Endodermal cell (in vitro differentiated cells): ENCODE measurements around the gene KCNT1. TPM values are rescaled to one million over a fixed set of nuclear protein-coding genes. Genes with fewer than 3 reads are reported as not detected.
A peak's percentile ranks its signal among the peaks of the same experiment; 100 is the strongest.

Experiments
- DNase-seq: peaks from one replicate; pipeline ENCODE4 v3.0.0-alpha.2; 2017
- H3K27ac ChIP-seq: 2 replicates; pipeline ENCODE4 v1.5.1; 2013; ENCODE audit warnings: mild to moderate bottlenecking, low read depth, low read length, moderate library complexity
- H3K27me3 ChIP-seq: 2 replicates; pipeline ENCODE4 v1.6.1; 2013; ENCODE audit warnings: mild to moderate bottlenecking, low read length, moderate library complexity; ENCODE audit not compliant: insufficient read depth, control insufficient read depth, poor library complexity, severe bottlenecking
- H3K36me3 ChIP-seq: 2 replicates; pipeline ENCODE4 v1.7.0; 2013; ENCODE audit warnings: mild to moderate bottlenecking, low read length, moderate library complexity; ENCODE audit not compliant: control insufficient read depth, insufficient read depth
- H3K4me1 ChIP-seq: one replicate; pipeline ENCODE4 v1.7.0; 2013; ENCODE audit warnings: low read length; ENCODE audit not compliant: control insufficient read depth, insufficient read depth
- H3K4me3 ChIP-seq: 2 replicates; pipeline ENCODE4 v1.5.1; 2013; ENCODE audit warnings: mild to moderate bottlenecking, low read length, moderate library complexity
- H3K9ac ChIP-seq: 2 replicates; pipeline ENCODE4 v1.6.1; 2013; ENCODE audit warnings: mild to moderate bottlenecking, low read length, moderate library complexity; ENCODE audit not compliant: poor library complexity, severe bottlenecking; ENCODE audit errors: extremely low read depth
- H3K9me3 ChIP-seq: 2 replicates; pipeline ENCODE4 v1.6.1; 2013; ENCODE audit warnings: mild to moderate bottlenecking, low read length, moderate library complexity; ENCODE audit not compliant: control insufficient read depth
- H3K27ac Mint-ChIP-seq: 2 replicates; pipeline ENCODE4 v1.8.0; 2020; ENCODE audit warnings: mixed read lengths
- H3K27me3 Mint-ChIP-seq: 2 replicates; pipeline ENCODE4 v1.8.0; 2021; ENCODE audit warnings: mild to moderate bottlenecking, mixed read lengths; ENCODE audit not compliant: insufficient read depth
- H3K36me3 Mint-ChIP-seq: 2 replicates; pipeline ENCODE4 v1.8.0; 2020; ENCODE audit warnings: low read depth, mixed read lengths
- H3K4me1 Mint-ChIP-seq: 2 replicates; pipeline ENCODE4 v1.8.0; 2020; ENCODE audit warnings: mixed read lengths
- H3K4me3 Mint-ChIP-seq: 2 replicates; pipeline ENCODE4 v1.8.0; 2020; ENCODE audit warnings: mild to moderate bottlenecking, moderate library complexity, mixed read lengths
- H3K9me3 Mint-ChIP-seq: 2 replicates; pipeline ENCODE4 v1.8.0; 2020; ENCODE audit warnings: mild to moderate bottlenecking, mixed read lengths
- CTCF ChIP-seq: fragments of 200-600 bp; sonication (generic); conservative IDR thresholded peaks from 2 replicates; pipeline ENCODE4 v1.5.0; 2021; ENCODE audit warnings: antibody characterized with exemption, mild to moderate bottlenecking
- WGBS, 2 experiments: methylation state at CpG; one replicate each; pipeline versions ENCODE4 v1.1.5 to v1.1.7; 2013; ENCODE audit warnings: missing lambda C conversion rate in 2 of 2, mixed read lengths in 1 of 2; ENCODE audit not compliant: insufficient coverage in 1 of 2, insufficient read length in 1 of 2; 5-methylcytosine and 5-hydroxymethylcytosine counted together
- total RNA-seq, 2 donors: library from RNA; stranded (reverse); fragmentation: NEBNext Ultra II Directional in 1 of 2; extraction: Animal tissue kit (Norgen Biotek cat#: 25700) in 1 of 2; gene quantifications; 2 replicates in 1 of 2; 3 replicates in 1 of 2; pipeline ENCODE4 v1.2.1, GENCODE V29; 2021

KCNT1 gene
- total RNA-seq, 2 donors from 2014 or later = 0.15 TPM; not detected in 1

GRCh38 chr9:135659252-135659651 lies 42.7 kb upstream of the KCNT1 start:
- Histone ChIP-seq H3K4me1 (no peaks in the 10 kb centered on the region), H3K4me3 (no peak overlapping the region), H3K27me3 (no peaks in the 10 kb centered on the region), H3K9ac (no peak overlapping the region), H3K36me3 (no peaks in the 10 kb centered on the region), H3K9me3 (peaks cover 2% of the 10 kb centered on the region), H3K27ac (no peak overlapping the region)
- H3K9me3 Mint-ChIP-seq = peaks cover 21% of the 10 kb centered on the region
- DNase-seq = no peak
- no peak overlapping the region for H3K27ac Mint-ChIP-seq
- WGBS, 2 experiments = 91% methylated on average over 13 of the region's 13 CpGs
- no peaks in the 10 kb centered on the region for H3K27me3 Mint-ChIP-seq
- TF ChIP-seq CTCF = no peak
- no peaks in the 10 kb centered on the region for H3K36me3 Mint-ChIP-seq
- peaks cover 7% of the 10 kb centered on the region for H3K4me1 Mint-ChIP-seq
- no peak overlapping the region for H3K4me3 Mint-ChIP-seq

- DNase-seq = no peak
- Histone ChIP-seq H3K9me3 (no peaks in the 10 kb centered on the region), H3K27ac (no peak overlapping the region), H3K9ac (no peak overlapping the region), H3K4me1 (no peaks in the 10 kb centered on the region), H3K36me3 (no peaks in the 10 kb centered on the region), H3K4me3 (no peak overlapping the region), H3K27me3 (no peaks in the 10 kb centered on the region)
- Mint-ChIP-seq H3K27me3 (no peaks in the 10 kb centered on the region), H3K27ac (no peak overlapping the region), H3K9me3 (peaks cover 11% of the 10 kb centered on the region), H3K4me3 (no peak overlapping the region), H3K36me3 (no peaks in the 10 kb centered on the region), H3K4me1 (peaks cover 7% of the 10 kb centered on the region)
- 92 to 94% methylated on average over 22 of the region's 22 CpGs for WGBS, 2 experiments
- no peak for TF ChIP-seq CTCF
These were observed 41.6 kb upstream of the KCNT1 start for GRCh38 chr9:135660407-135660806.

- no peaks in the 10 kb centered on the region for H3K27me3 Mint-ChIP-seq
- Histone ChIP-seq H3K4me1 (no peaks in the 10 kb centered on the region), H3K27me3 (no peaks in the 10 kb centered on the region), H3K27ac (peak overlapping the region; percentile 50), H3K9me3 (no peaks in the 10 kb centered on the region), H3K4me3 (no peak overlapping the region), H3K9ac (no peak overlapping the region), H3K36me3 (no peaks in the 10 kb centered on the region)
- H3K36me3 Mint-ChIP-seq = no peaks in the 10 kb centered on the region
- TF ChIP-seq CTCF = no peak
- 74 to 85% methylated on average over 10 to 19 of the region's 19 CpGs for WGBS, 2 experiments
- peaks cover 7% of the 10 kb centered on the region for H3K4me1 Mint-ChIP-seq
- H3K27ac Mint-ChIP-seq = peak overlapping the region; percentile 17
- DNase-seq = no peak
- no peak overlapping the region for H3K4me3 Mint-ChIP-seq
- H3K9me3 Mint-ChIP-seq = peaks cover 1% of the 10 kb centered on the region
These were observed 40.0 kb upstream of the KCNT1 start for GRCh38 chr9:135661816-135662560.
